ENCODE measurements around the gene XPO5. TPM values are rescaled to one million over a fixed set of nuclear protein-coding genes. Genes with fewer than 3 reads are reported as not detected.
A peak's percentile ranks its signal among the peaks of the same experiment; 100 is the strongest.

Gene XPO5
- total RNA-seq, 8 experiments from 2014 or later = 29.4 to 70.9 (median 38.8) TPM

DNA sequence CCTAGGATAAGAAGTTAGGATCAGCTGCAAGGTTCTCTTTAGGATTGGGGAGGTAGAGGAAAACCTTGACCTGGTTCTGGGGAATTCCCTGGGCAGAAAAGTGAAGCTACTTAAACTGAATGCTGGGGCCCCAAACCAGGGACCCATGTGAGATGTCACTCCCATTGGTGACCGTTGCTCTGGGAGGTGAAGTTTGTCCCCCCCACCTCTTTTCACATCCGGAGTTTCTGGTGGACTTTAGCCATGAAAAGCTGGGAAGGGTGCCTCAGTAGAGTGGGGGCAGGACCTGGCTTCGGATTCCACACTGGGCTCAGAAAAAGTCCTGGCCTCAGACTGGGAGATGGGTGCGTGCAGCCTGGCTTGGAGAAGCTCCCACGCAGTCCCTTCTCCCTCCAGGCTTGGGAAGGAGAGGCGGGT lies 85.3 kb downstream of the XPO5 start:
- no peak overlapping the region for H3K27ac ChIP-seq
- no peak overlapping the region for H3K4me3 ChIP-seq
- WGBS, 10 experiments = 63 to 100% (median 98%) methylated on average over 1 to 5 of the region's 6 CpGs; no CpG with 5 or more reads in 6 of the 10 experiments
- ATAC-seq (replicated peaks in 6 of 8) = no peak
- H3K4me1 ChIP-seq (replicated peaks in 1 of 2) = no peaks in the 10 kb centered on the region
- in situ Hi-C loops (cut with MboI; ENCODE audit: low pct_unique_long_range_greater_than_20kb in 2 of 9, low sequenced_read_pairs in 9 of 9, unreplicated experiment in 9 of 9) = no loop called here

DNA sequence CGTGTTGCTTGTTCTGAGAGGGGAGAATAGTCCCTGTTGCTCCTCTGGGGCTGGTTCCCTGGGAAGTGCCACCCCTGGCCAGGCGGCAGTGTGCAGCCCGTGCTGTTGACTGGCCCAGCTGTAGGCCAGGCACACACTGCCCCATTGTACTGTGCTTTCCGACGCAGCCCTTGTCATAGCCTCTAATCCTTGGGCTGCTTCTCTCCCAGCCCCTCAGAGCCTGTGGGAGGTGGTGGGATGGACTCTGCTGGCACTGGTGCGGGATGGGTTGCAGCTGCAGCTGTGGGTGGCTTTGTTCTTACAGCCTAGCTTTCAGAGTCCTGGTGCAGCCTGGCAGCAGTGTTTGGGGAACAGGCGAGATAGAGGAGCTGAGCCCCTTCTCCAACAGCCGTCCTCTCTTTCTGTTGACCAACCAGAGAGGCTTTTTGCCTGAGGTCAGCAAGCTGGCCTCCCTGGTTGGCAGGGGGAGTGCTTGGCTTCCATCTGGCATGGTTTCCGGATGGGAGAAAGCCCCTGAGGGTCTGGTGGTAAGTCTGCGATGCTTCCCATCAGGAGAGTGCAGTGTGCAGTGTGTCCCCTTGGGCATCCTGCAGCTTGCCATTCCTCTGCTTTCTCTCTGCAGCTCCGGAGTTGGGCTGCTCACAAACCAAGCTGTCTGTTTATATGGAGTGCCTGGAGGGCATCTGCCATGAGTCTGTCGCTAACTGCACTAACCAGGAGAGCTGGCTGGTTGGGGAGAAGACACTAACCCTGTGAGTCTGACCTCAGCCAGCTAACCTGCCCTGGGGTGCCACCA lies 86.4 kb downstream of the XPO5 start:
- in situ Hi-C loops (cut with MboI; ENCODE audit: low pct_unique_long_range_greater_than_20kb in 2 of 9, low sequenced_read_pairs in 9 of 9, unreplicated experiment in 9 of 9) = no loop called here
- no peaks in the 10 kb centered on the region for H3K4me1 ChIP-seq (replicated peaks in 1 of 2)
- H3K4me3 ChIP-seq = no peak overlapping the region
- no peak overlapping the region for H3K27ac ChIP-seq
- ATAC-seq (replicated peaks in 6 of 8) = peak in 1 of 8 experiments; percentile 17
- 80 to 100% (median 100%) methylated on average over 1 to 2 of the region's 12 CpGs; no CpG with 5 or more reads in 4 of the 10 experiments for WGBS, 10 experiments

DNA sequence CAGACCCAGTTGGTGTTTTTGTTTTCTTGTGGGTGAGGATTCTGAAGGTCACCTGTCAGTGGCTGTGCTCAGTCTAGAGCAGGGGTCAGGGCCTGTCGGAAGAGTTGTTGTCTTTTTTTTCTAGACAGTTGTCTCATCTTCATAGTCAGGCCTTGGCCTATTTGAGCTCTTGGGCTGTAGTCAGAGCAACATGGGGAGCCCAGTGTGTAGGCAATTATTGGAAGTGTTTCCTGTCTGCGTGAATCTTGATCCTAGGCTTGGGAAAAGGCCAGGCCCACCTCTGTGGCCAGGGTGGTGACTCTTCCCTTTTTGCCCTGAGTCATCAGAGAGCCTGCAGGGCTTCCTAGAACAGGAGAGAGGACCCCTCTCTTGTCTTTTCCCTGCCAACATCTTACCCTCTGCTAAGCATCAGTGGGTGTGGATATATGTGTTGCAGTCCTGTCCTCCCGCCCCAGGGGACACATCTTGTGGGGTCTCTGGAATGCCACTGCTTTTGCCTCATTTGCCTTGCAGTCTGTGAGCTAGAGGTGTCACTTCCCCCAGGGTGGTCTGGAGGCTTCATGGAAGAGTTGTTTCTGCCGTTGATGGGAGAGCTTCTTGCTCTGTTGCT lies 87.1 kb downstream of the XPO5 start:
- no peaks in the 10 kb centered on the region for H3K4me1 ChIP-seq (replicated peaks in 1 of 2)
- WGBS, 10 experiments = 17 to 100% (median 92%) methylated on average over 1 to 2 of the region's 4 CpGs; no CpG with 5 or more reads in 5 of the 10 experiments
- no peak overlapping the region for H3K4me3 ChIP-seq
- in situ Hi-C loops (cut with MboI; ENCODE audit: low pct_unique_long_range_greater_than_20kb in 2 of 9, low sequenced_read_pairs in 9 of 9, unreplicated experiment in 9 of 9) = no loop called here
- ATAC-seq (replicated peaks in 6 of 8) = no peak
- H3K27ac ChIP-seq = no peak overlapping the region

DNA sequence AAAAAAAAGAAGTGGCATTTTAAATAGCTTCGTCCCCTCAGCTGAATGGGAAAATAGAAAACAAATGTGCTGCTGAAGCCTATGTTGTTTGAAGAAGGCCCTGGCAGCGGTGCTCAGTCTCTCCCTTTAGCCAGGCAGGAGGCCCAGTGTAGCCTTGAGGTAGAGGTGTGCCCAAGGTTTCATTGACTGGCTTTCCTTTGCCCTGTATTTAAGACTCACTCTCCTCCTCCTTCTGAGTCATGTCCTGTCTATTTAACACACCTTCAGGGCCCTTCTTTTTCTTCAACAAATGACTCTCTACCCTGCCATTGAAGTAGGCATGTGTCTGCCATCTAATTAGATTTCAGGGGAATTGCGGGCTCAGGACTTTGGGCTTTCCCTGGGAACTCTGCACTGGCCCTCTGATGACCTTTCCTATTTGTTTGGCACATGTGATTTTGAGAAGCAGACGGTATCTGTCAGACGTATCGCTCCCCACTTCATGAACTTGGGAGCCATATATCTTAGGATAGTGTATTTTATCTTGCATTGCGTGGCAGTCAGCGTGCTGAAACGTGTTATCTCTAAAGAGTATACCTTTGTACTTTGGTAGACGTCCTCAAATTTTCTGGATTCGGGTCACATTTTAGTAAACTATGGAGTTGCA lies 94.1 kb downstream of the XPO5 start:
- H3K27ac ChIP-seq = no peak overlapping the region
- WGBS, 10 experiments = 65 to 94% (median 87%) methylated on average over 2 to 11 of the region's 11 CpGs
- no peak overlapping the region for H3K4me3 ChIP-seq
- peaks cover 6 to 13% of the 10 kb centered on the region in 2 donors for H3K4me1 ChIP-seq (replicated peaks in 1 of 2)
- in situ Hi-C loops (cut with MboI; ENCODE audit: low pct_unique_long_range_greater_than_20kb in 2 of 9, low sequenced_read_pairs in 9 of 9, unreplicated experiment in 9 of 9) = no loop called here
- peak in 1 of 8 experiments; percentile 4 for ATAC-seq (replicated peaks in 6 of 8)

DNA sequence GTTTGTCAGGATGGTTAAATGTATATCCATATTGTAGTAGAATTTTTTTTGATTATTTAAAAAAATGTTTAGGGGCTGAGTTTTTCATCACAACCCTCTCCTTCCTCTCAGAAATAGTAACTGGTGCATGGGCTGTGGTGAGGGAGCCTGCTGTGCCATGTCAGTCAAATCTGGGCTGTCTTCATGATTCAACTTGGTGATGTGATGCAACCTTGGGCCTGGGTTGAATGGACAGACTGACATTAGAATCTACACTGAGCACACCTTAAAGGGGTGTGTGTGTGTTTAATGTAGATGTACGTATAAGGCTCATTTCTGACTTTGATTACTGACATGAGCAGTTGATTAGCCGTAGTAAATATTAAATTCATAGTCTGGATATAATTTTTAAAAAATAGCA lies 94.8 kb downstream of the XPO5 start:
- Histone ChIP-seq H3K27ac (no peak overlapping the region), H3K4me3 (no peak overlapping the region), H3K4me1 (replicated peaks in 1 of 2) (peaks cover 6 to 16% of the 10 kb centered on the region in 2 donors)
- ATAC-seq (replicated peaks in 6 of 8) = peak in 1 of 8 experiments; percentile 8
- in situ Hi-C loops (cut with MboI; ENCODE audit: low pct_unique_long_range_greater_than_20kb in 2 of 9, low sequenced_read_pairs in 9 of 9, unreplicated experiment in 9 of 9) = no loop called here
- 25 to 100% (median 85%) methylated on average over 1 to 2 of the region's 2 CpGs; no CpG with 5 or more reads in 1 of the 10 experiments for WGBS, 10 experiments

DNA sequence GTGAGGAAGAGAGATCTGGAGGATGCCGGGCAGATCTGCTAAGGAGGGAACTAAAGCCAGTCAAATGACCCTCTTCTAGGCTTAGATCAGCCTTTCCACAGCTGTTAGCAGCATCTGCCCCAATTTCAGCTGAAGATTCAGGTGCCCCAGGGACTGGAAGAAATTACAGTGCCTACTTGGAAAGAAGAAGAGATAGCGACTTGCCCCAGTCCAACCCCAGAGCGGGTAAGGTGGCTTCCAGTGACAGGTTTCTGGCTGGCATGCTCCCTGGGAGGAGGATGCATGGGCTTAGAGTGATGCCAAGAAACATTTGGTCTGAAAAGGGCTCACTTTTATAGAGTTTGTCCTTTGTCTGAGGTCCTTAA lies 97.8 kb downstream of the XPO5 start:
- in situ Hi-C loops (cut with MboI; ENCODE audit: low pct_unique_long_range_greater_than_20kb in 2 of 9, low sequenced_read_pairs in 9 of 9, unreplicated experiment in 9 of 9) = no loop called here
- 0 to 44% (median 11%) methylated on average over 1 to 3 of the region's 3 CpGs; no CpG with 5 or more reads in 2 of the 10 experiments for WGBS, 10 experiments
- H3K4me3 ChIP-seq = peak overlapping the region; percentile 50 to 91 (median 59)
- peaks cover 9 to 25% of the 10 kb centered on the region in 2 donors for H3K4me1 ChIP-seq (replicated peaks in 1 of 2)
- no peak for ATAC-seq (replicated peaks in 6 of 8)
- H3K27ac ChIP-seq = peak overlapping the region; percentile 2 to 65

DNA sequence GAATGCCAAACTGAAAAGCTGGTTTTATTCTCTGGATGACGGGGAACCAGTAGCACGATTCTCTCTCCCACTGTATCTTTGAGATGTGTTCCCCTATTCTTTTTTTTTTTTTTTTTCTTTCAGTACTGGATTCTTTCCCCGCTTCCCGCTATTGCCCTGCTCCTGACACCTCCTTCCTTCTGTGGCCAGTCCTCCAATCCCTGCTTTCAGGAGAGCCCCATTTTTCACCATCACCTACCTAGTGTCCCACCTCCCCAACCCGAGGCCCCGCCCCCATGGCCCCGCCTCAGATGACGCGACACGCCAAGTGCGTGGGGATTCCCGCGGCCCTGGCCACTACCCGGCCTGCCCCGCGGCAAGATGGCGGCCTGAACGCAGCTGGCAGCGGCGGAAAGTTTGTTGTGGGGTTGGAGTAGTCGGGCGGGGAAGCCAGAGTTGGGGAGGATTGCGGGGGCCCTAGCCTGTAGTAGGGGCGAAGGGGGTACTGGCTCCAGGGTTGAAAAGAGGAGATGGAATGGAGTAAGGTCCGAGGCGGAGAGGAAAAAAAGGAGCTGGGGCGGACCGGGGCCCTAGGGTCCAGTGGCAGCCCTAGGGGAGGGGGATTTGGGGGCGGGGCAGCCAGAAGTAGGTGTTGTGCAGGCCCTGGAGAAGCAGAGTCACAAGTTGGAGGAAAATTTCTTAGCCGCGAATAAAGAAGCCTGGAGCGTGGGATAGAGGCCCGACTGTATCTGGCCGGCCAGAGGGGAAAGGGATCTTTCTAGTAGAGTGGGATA lies 98.4 kb downstream of the XPO5 start, which contains the start of gene TJAP1:
Gene TJAP1, plus strand, starts transcription at position 336 of the 773 bp plus-strand sequence. CDS start 21,432 bp downstream, outside the sequence.
- ATAC-seq (replicated peaks in 6 of 8) = peak; percentile 94 to 99 (median 98)
- 0 to 6% (median 0%) methylated on average over 2 to 6 of the region's 34 CpGs; no CpG with 5 or more reads in 3 of the 10 experiments for WGBS, 10 experiments
- peaks cover 9 to 25% of the 10 kb centered on the region in 2 donors for H3K4me1 ChIP-seq (replicated peaks in 1 of 2)
- peak within 1 kb of the TSS; percentile 50 to 91 (median 59) for H3K4me3 ChIP-seq
- in situ Hi-C loops (cut with MboI; ENCODE audit: low pct_unique_long_range_greater_than_20kb in 2 of 9, low sequenced_read_pairs in 9 of 9, unreplicated experiment in 9 of 9) = no loop called here
- H3K27ac ChIP-seq = peak within 1 kb of the TSS; percentile 50 to 65

DNA sequence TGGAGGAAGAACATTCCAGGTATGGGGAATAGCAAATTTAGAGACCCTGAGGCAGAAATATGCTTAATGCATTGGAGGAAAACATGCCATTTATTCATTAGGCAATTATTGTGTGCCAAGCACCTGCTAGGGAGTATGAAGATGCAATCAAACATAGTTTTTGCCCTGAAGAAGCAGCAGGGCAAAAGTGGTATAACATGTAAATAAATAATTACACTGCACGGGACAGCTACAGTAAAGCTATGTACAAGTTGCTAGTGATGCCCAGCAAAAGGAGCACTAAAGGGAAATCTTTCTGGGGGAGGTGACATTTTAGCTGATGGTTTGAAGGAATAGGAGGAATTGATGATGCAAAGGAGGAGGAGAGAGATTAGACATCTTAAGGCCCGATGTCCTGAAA lies 99.1 kb downstream of the XPO5 start:
- peak in 2 of 8 experiments; percentile 0 to 11 for ATAC-seq (replicated peaks in 6 of 8)
- WGBS, 10 experiments = 0 to 40% (median 20%) methylated on average over 1 to 2 of the region's 2 CpGs; no CpG with 5 or more reads in 5 of the 10 experiments
- peak overlapping the region; percentile 50 to 91 (median 59) for H3K4me3 ChIP-seq
- H3K27ac ChIP-seq = peak overlapping the region; percentile 50 to 52
- in situ Hi-C loops (cut with MboI; ENCODE audit: low pct_unique_long_range_greater_than_20kb in 2 of 9, low sequenced_read_pairs in 9 of 9, unreplicated experiment in 9 of 9) = no loop called here
- H3K4me1 ChIP-seq (replicated peaks in 1 of 2) = peaks cover 9 to 25% of the 10 kb centered on the region in 2 donors

DNA sequence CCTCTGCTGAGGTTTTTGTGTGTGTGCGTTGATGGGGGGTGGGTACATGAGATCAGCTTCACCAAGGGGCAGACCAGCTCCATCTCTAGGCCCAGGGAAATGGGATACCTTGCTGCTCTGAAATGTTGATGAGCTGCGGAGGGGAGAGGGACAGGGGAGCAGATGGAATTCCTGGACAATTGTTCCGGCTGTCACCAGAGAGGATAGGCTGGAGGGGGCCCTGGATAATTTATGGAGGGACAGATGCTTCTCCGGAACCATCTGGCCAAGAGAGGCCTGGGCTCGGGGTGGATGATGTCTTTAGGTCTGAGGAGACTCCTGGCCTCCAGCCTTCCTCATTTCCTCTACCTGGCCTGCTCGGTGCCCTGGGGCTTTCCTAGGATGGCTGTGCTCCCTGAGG lies 100.3 kb downstream of the XPO5 start:
- ATAC-seq (replicated peaks in 6 of 8) = peak in 3 of 8 experiments; percentile 14 to 52 (median 47)
- Histone ChIP-seq H3K4me3 (no peak overlapping the region), H3K4me1 (replicated peaks in 1 of 2) (peaks cover 9 to 22% of the 10 kb centered on the region in 2 donors), H3K27ac (peak overlapping the region; percentile 37 to 65)
- in situ Hi-C loops (cut with MboI; ENCODE audit: low pct_unique_long_range_greater_than_20kb in 2 of 9, low sequenced_read_pairs in 9 of 9, unreplicated experiment in 9 of 9) = no loop called here
- 0 to 86% (median 39%) methylated on average over 1 to 5 of the region's 6 CpGs; no CpG with 5 or more reads in 2 of the 10 experiments for WGBS, 10 experiments

DNA sequence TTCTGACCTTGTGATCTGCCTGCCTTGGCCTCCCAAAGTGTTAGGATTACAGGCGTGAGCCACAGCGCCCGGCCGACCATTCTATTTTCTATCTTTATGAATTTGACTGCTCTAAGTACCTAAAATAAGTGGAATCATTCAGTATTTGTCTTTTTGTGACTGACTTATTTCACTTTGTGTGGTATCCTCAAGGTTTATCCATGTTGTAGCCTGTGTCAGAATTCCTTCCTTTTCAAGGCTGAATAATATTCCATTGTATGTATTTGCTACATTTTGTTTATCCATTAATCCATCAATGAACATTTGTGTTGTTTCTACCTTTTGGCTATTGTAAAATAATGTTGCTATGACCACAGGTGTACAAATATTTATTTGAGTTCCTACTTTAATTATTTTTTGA lies 103.3 kb downstream of the XPO5 start:
- in situ Hi-C loops (cut with MboI; ENCODE audit: low pct_unique_long_range_greater_than_20kb in 2 of 9, low sequenced_read_pairs in 9 of 9, unreplicated experiment in 9 of 9) = no loop called here
- Histone ChIP-seq H3K4me1 (replicated peaks in 1 of 2) (peaks cover 9 to 14% of the 10 kb centered on the region in 2 donors), H3K27ac (no peak overlapping the region), H3K4me3 (no peak overlapping the region)
- no peak for ATAC-seq (replicated peaks in 6 of 8)
- 89 to 100% (median 100%) methylated on average over 1 to 4 of the region's 4 CpGs; no CpG with 5 or more reads in 3 of the 10 experiments for WGBS, 10 experiments
